ENCODE results near the gene NPM3.
"Not testable (repeated sequence)": the region's sequence is repeated elsewhere in the genome, so short reads cannot be mapped to it uniquely, and the experiment has no call there.

NPM3 gene

DNA sequence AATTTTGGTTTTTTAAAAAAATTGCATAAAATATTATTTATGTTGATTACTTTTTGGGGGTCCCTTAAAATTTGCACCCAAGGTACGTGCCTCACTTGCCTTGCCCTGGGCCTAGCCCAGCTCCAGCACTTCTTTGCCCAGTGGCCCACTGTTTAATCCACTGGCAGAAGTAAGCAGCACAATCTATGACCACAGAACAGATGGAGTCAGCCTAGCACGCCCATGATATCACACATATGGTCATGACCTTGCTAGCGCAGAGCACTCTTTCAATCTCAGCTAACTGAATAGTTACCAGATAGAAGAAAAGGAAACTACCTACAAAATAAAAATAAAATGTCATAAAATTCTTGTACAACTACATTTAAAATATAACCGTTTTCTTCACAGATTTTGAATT, 29.4 kb upstream of the NPM3 start:
- TF ChIP-seq MAX (IDR thresholded peaks at IDR 0.05; ENCODE audit: low read depth, low read length) (no peak), CTCF (IDR thresholded peaks at IDR 0.05; ENCODE audit: low read depth, low read length) (no peak), POLR2A (IDR thresholded peaks at IDR 0.05; ENCODE audit: extremely low read depth, insufficient read length) (no peak), MYC (IDR thresholded peaks at IDR 0.05; ENCODE audit: low read depth, low read length) (no peak)
- DNase-seq (ENCODE audit: low read depth), result no peak
- no peak overlapping the region for H3K4me3 ChIP-seq (ENCODE audit: low read depth, low read length)

- TF ChIP-seq MYC (IDR thresholded peaks at IDR 0.05; ENCODE audit: low read depth, low read length) (no peak), POLR2A (IDR thresholded peaks at IDR 0.05; ENCODE audit: extremely low read depth, insufficient read length) (no peak), CTCF (IDR thresholded peaks at IDR 0.05; ENCODE audit: low read depth, low read length) (no peak)
- no peak overlapping the region for H3K4me3 ChIP-seq (ENCODE audit: low read depth, low read length)
- no peak for DNase-seq (ENCODE audit: low read depth)
Measured at GRCh38 chr10:101807158-101807557, 23.9 kb upstream of the NPM3 start.

DNA sequence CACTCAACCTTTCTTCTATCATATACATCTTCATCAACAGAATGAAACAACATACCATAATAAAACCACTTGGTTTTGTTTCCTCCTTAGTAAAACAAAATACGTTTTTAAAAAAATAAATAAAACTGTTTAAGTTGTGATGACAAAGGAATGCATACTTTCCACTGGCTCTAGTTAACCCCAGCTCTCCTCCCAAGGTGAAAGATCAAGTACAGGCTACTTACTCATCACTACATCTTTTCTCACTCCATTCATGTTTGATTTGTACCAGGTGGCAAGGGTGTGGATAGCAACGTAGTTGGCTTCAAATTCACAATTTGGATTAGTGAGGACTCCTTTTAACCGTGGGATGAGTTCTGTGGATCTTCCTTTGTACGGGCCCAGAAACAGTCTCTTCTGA, 20.3 kb upstream of the NPM3 start:
- DNase-seq (ENCODE audit: low read depth), result no peak
- no peak for TF ChIP-seq CTCF (IDR thresholded peaks at IDR 0.05; ENCODE audit: low read depth, low read length)
- no peak for TF ChIP-seq MAX (IDR thresholded peaks at IDR 0.05; ENCODE audit: low read depth, low read length)
- no peak for TF ChIP-seq MYC (IDR thresholded peaks at IDR 0.05; ENCODE audit: low read depth, low read length)
- TF ChIP-seq POLR2A (IDR thresholded peaks at IDR 0.05; ENCODE audit: extremely low read depth, insufficient read length), result no peak
- no peak overlapping the region for H3K4me3 ChIP-seq (ENCODE audit: low read depth, low read length)

- H3K4me3 ChIP-seq (ENCODE audit: low read depth, low read length), result no peak overlapping the region
- no peak for DNase-seq (ENCODE audit: low read depth)
- TF ChIP-seq POLR2A (IDR thresholded peaks at IDR 0.05; ENCODE audit: extremely low read depth, insufficient read length), result no peak
- no peak for TF ChIP-seq MAX (IDR thresholded peaks at IDR 0.05; ENCODE audit: low read depth, low read length)
- no peak for TF ChIP-seq CTCF (IDR thresholded peaks at IDR 0.05; ENCODE audit: low read depth, low read length)
- TF ChIP-seq MYC (IDR thresholded peaks at IDR 0.05; ENCODE audit: low read depth, low read length), result no peak
Measured at GRCh38 chr10:101797403-101798059, 14.3 kb upstream of the NPM3 start.

- H3K4me3 ChIP-seq (ENCODE audit: low read depth, low read length), result no peak overlapping the region
- TF ChIP-seq CTCF (IDR thresholded peaks at IDR 0.05; ENCODE audit: low read depth, low read length) (no peak), POLR2A (IDR thresholded peaks at IDR 0.05; ENCODE audit: extremely low read depth, insufficient read length) (no peak), MAX (IDR thresholded peaks at IDR 0.05; ENCODE audit: low read depth, low read length) (no peak), MYC (IDR thresholded peaks at IDR 0.05; ENCODE audit: low read depth, low read length) (no peak)
- no peak for DNase-seq (ENCODE audit: low read depth)
Measured at GRCh38 chr10:101793526-101793925, 10.3 kb upstream of the NPM3 start.

- DNase-seq (ENCODE audit: low read depth), result no peak
- no peak for TF ChIP-seq MYC (IDR thresholded peaks at IDR 0.05; ENCODE audit: low read depth, low read length)
- no peak for TF ChIP-seq CTCF (IDR thresholded peaks at IDR 0.05; ENCODE audit: low read depth, low read length)
- no peak for TF ChIP-seq MAX (IDR thresholded peaks at IDR 0.05; ENCODE audit: low read depth, low read length)
- TF ChIP-seq POLR2A (IDR thresholded peaks at IDR 0.05; ENCODE audit: extremely low read depth, insufficient read length), result no peak
- no peak overlapping the region for H3K4me3 ChIP-seq (ENCODE audit: low read depth, low read length)
Measured at GRCh38 chr10:101789686-101790085, 6.4 kb upstream of the NPM3 start.

DNA sequence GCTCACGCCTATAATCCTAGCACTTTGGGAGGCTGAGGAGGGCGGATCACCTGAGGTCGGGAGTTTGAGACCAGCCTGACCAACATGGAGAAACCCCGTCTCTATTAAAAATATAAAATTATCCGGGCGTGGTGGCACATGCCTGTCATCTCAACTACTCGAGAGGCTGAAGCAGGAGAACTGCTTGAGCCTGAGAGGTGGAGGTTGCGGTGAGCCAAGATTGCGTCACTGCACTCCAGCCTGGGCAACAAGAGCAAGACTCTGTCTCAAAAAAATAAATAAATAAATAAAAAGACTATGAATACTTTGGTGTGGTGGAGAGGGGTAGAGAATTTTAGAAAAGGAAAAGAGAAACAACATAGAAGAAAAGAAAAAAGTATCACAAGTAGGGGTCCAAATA, 6.0 kb upstream of the NPM3 start:
- DNase-seq (ENCODE audit: low read depth); H3K4me3 ChIP-seq (ENCODE audit: low read depth, low read length): not testable (repeated sequence)

Measured in NB4 (cell line).